ENCODE data around the gene GRM2. TPM values are rescaled to one million over a fixed set of nuclear protein-coding genes. Genes with fewer than 3 reads are reported as not detected.

The GRM2 gene
- total RNA-seq, 1 experiment from 2014 or later, result 3.7 TPM

- ChIA-PET POLR2A (no interaction called here), CTCF (interaction anchor here (1.1 to 9.3 kb wide), 9 partner anchors 15 to 332 kb away, joined by 3 to 139 read pairs (median 6); no protein-coding TSS in a partner anchor)
- Mint-ChIP-seq H3K4me1 (peaks cover 29% of the 10 kb centered on the region), H3K27me3 (ENCODE audit: low read depth) (peaks cover 24% of the 10 kb centered on the region), H3K4me3 (peak overlapping the region; percentile 43), H3K27ac (no peak overlapping the region), H3K9me3 (no peaks in the 10 kb centered on the region), H3K36me3 (no peaks in the 10 kb centered on the region)
- ATAC-seq (peak; percentile 6), DNase-seq (ENCODE audit: low spot score) (no peak)
- no peak for TF ChIP-seq CREM (CRISPR knock-in tag; IDR thresholded peaks at IDR 0.05)
- no peak for TF ChIP-seq ELF4 (CRISPR knock-in tag; IDR thresholded peaks at IDR 0.05; ENCODE audit: low read depth)
- no peak for TF ChIP-seq USF1 (CRISPR knock-in tag; IDR thresholded peaks at IDR 0.05)
- no peak for TF ChIP-seq CBFB (CRISPR knock-in tag; IDR thresholded peaks at IDR 0.05; ENCODE audit: low read depth)
- TF ChIP-seq KAT7 (CRISPR knock-in tag; IDR thresholded peaks at IDR 0.05; ENCODE audit: borderline replicate concordance), result no peak
- no peak for TF ChIP-seq CREB1 (CRISPR knock-in tag; IDR thresholded peaks at IDR 0.05)
- TF ChIP-seq NR3C1 (CRISPR knock-in tag; conservative IDR thresholded peaks at IDR 0.05; ENCODE audit: low read depth), result no peak
- no peak for TF ChIP-seq ATF3 (CRISPR knock-in tag; conservative IDR thresholded peaks at IDR 0.05)
- TF ChIP-seq SMAD4 (CRISPR knock-in tag; IDR thresholded peaks at IDR 0.05), result no peak
- no peak for TF ChIP-seq AR (CRISPR knock-in tag; IDR thresholded peaks at IDR 0.05)
- TF ChIP-seq ESRRA (CRISPR knock-in tag; IDR thresholded peaks at IDR 0.05; ENCODE audit: borderline replicate concordance), result no peak
- TF ChIP-seq TCF7 (CRISPR knock-in tag; IDR thresholded peaks at IDR 0.05; ENCODE audit: low read depth), result no peak
These were observed 2.9 kb upstream of the GRM2 start for GRCh38 chr3:51703761-51704510.

GRCh38 chr3:51704511-51704950 lies 2.3 kb upstream of the GRM2 start:
- Mint-ChIP-seq H3K9me3 (no peaks in the 10 kb centered on the region), H3K27ac (no peak overlapping the region), H3K27me3 (ENCODE audit: low read depth) (peaks cover 28% of the 10 kb centered on the region), H3K4me1 (peaks cover 29% of the 10 kb centered on the region), H3K4me3 (no peak overlapping the region), H3K36me3 (no peaks in the 10 kb centered on the region)
- ATAC-seq, result no peak
- POLR2A ChIA-PET, result no interaction called here
- CTCF ChIA-PET, result interaction anchor here (1.2 to 9.3 kb wide), 5 partner anchors 15 to 237 kb away, joined by 3 to 139 read pairs (median 10); partner anchors contain the start of gene RRP9
- TF ChIP-seq EMX1 (CRISPR knock-in tag; IDR thresholded peaks at IDR 0.05) (no peak), ESRRA (CRISPR knock-in tag; IDR thresholded peaks at IDR 0.05; ENCODE audit: borderline replicate concordance) (no peak), ZNF263 (CRISPR knock-in tag; IDR thresholded peaks at IDR 0.05; ENCODE audit: low read depth) (no peak), JUN (CRISPR knock-in tag; IDR thresholded peaks at IDR 0.05) (no peak), JAZF1 (CRISPR knock-in tag; IDR thresholded peaks at IDR 0.05) (no peak), MXD4 (CRISPR knock-in tag; IDR thresholded peaks at IDR 0.05; ENCODE audit: borderline replicate concordance) (no peak), USF2 (CRISPR knock-in tag; IDR thresholded peaks at IDR 0.05) (no peak), RORB (CRISPR knock-in tag; IDR thresholded peaks at IDR 0.05) (no peak), IRF2 (CRISPR knock-in tag; IDR thresholded peaks at IDR 0.05; ENCODE audit: borderline replicate concordance, low read depth) (no peak), TP53 (CRISPR knock-in tag; IDR thresholded peaks at IDR 0.05) (no peak), ATF1 (CRISPR knock-in tag; IDR thresholded peaks at IDR 0.05) (no peak)
- DNase-seq (ENCODE audit: low spot score), result no peak
